Spleen (tissue), 7 donors: ENCODE results near the gene OSGEP.

Experiments
- CTCF ChIP-seq, 11 experiments: fragments of 200-600 bp in 7 of 11; fragments of 450-650 bp in 4 of 11; sonication (generic) in 4 of 11; IDR thresholded peaks in 8 of 11; conservative IDR thresholded peaks in 3 of 11; 1 replicate in 7 of 11; 2 replicates in 4 of 11; pipeline versions ENCODE4 v1.4.0 to v1.8.0; 2016 to 2021; ENCODE audit warnings: antibody characterized with exemption in 11 of 11, inconsistent platforms in 4 of 11, mild to moderate bottlenecking in 1 of 11
- POLR2AphosphoS5 ChIP-seq, 3 donors: sonication (generic); formaldehyde crosslinking; IDR thresholded peaks; one replicate each; pipeline ENCODE4 v1.5.1; 2017; ENCODE audit warnings: antibody characterized with exemption in 3 of 3
- donor health status: DM: no; HTN: no; CAD: no; lungs with moderate emphysema.
- donor health status: DM: no; HTN: no; CAD: no.
- donor health status: DM: no; HTN: no; CAD: no.

GRCh38 chr14:20403521-20403920 is 51.1 kb downstream of the OSGEP start:
- TF ChIP-seq CTCF (IDR thresholded peaks at IDR 0.05 in 8 of 11, conservative IDR thresholded peaks at IDR 0.05 in 3 of 11): no peak
- no peak for TF ChIP-seq POLR2AphosphoS5 (IDR thresholded peaks at IDR 0.05)
